NCI-H1105 treated with DMSO at 0.1 percent for 48 hours (cell line): Measurements from ENCODE around the gene UBE3D.

Experiments used
- DNase-seq: peaks from one replicate; lab custom pipeline; 2025; lab: John Stamatoyannopoulos, UW

The UBE3D gene, protein sequence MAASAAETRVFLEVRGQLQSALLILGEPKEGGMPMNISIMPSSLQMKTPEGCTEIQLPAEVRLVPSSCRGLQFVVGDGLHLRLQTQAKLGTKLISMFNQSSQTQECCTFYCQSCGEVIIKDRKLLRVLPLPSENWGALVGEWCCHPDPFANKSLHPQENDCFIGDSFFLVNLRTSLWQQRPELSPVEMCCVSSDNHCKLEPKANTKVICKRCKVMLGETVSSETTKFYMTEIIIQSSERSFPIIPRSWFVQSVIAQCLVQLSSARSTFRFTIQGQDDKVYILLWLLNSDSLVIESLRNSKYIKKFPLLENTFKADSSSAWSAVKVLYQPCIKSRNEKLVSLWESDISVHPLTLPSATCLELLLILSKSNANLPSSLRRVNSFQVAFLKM

DNA sequence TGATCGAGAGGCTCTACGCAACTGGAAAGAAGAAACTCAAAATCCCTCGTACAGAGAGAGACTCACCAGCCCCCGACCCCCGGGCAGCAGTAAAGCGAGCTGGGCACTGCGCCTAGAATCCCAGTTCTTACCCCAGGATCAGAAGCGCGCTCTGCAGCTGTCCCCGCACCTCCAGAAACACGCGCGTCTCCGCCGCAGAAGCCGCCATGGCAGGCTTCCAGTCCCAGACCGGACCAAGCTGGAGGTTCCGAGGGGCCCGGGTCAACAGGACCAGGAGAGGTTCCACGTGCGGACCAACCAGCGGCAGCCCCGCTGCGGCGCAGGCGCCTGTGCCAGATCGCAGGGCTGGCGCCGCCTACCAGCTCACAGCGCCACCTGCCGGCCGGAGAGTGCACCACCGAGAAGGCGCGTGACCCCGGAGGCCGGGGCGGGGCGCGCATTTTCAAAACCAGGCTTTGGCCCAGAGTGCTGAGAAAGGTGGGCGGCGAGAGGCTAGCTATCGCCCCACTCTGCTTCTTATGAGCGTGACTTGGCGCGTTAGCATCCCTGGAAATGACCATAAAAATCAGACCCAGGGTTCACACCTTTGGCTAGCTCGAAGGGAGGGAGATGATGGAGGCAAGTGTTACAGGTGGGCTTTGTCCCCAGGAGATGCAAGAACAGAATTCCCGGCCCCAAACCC is at the start of gene UBE3D:
Gene UBE3D (minus strand): TSS at position 331 of the 682 bp plus-strand sequence. CDS start 123 bp downstream, at position 208.
- DNase-seq = peak; percentile 75

- DNase-seq = no peak
Observed at GRCh38 chr6:83114164-83114563, 48.5 kb upstream of the UBE3D start.

DNA sequence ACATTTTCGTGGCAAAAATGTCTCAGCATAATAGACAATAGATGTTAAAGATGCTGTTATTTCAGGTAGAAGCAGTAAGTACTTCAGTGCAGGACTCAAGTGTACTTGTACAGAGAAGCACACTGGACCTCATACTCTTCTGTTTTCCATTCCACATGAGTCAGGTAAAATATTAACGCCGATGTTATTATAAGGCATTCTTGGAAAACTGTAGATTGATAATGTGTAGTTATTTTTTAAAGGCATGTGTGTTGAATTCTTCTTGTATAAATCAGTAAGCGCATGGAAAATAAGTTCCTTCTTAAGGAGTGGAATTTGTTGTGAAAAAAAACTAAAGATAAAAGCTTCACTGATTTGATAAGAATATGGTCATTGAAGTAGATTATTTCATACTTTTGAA is 47.6 kb upstream of the UBE3D start:
- no peak for DNase-seq

- DNase-seq = no peak
Observed at GRCh38 chr6:83108378-83108777, 42.7 kb upstream of the UBE3D start.

GRCh38 chr6:83098589-83098988 is 32.9 kb upstream of the UBE3D start:
- DNase-seq = no peak

DNA sequence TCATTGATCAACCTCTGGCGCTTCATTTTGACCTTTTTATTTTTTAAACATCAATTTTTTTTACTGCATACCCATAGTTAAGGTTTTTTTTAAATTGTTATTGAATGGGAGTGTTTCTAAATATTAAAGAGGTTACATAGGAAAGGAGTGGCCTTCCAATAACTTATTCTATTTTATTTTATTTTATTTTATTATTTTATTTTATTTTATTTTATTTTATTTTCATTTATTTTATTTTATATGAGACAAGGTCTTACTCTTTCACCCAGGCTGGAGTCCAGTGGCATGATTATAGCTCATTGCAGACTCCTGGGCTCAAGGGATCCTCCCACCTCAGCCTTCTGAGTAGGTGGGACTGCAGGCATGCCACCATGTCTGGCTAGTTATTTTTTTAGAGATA is 32.0 kb upstream of the UBE3D start:
- DNase-seq = no peak

DNA sequence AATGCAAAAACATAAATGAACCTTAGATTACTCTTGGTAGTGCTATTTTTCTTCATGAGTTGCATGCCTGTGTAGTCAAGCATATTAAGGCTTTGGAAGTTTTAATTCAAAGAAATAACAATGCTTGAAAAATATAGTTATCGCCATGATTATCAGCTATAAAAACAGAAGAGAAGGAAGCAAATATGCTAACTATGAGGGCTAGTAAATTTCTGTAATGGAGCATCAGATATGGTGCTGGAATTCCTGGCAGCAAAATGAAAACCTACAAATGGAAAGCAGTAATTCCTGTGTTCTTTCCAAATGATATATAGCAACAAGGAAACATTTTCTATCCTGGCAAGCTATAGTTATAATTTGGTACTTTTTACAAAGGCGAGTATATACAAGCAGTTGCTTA is 31.6 kb upstream of the UBE3D start:
- DNase-seq = no peak

DNA sequence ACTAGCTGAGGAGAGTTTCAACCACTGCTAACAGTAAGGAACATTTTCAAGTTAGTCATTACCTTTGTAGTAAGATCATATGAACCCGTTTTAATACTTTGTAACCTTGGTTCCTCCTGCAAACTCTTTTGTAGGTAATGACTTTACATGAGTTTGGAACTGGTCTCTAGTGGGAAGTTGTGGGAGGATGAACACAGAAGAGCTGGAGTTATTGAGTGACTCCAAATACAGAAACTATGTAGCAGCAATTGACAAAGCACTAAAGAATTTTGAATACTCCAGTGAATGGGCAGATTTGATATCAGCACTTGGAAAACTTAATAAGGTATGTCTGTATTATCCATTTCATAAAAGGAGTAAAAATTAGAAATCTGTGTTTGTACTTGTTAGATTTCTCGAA is 31.1 kb upstream of the UBE3D start:
- no peak for DNase-seq

GRCh38 chr6:83092756-83093399 is 27.2 kb upstream of the UBE3D start:
- DNase-seq = no peak

GRCh38 chr6:83086751-83087150 is 21.1 kb upstream of the UBE3D start:
- DNase-seq = no peak

- DNase-seq = no peak
Observed at GRCh38 chr6:83083476-83083875, 17.8 kb upstream of the UBE3D start.

DNA sequence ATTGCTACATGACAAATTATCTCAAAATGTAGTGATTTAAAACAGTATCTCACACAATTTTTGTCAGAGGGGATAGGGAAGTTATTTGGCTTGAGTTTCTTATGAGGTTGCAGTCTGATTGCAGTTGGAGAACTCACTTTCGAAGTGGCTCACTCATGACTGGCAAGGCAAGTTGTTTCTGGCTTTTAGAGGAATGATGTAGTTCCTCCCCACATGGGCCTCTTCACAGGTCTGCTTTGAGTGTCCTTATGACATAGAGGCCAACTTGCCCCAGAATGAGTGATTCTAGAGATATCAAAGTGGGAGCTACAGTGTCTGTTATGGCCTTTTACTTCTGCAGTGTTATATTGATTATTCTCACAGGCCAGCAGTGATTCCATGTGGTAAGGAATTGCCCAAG is 8.0 kb upstream of the UBE3D start:
- no peak for DNase-seq

DNA sequence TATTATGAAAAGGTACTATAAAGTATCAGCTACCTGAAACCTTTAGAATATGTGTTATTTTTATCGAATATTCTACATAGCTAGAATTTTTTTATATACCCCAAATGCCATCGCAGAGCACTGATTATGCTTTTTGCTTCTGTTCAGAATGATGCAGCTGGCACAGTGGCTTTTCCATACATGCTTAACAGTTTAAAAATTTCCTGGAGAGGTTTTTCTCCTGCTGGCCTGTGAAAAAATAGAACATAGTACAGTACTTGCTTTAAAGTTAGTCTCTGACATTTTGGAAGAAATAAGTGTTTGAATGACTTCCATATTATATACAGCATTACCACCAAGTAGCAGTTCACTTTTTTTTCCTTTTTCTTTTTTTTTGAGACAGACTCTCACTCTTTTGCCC is 7.1 kb upstream of the UBE3D start:
- no peak for DNase-seq

DNA sequence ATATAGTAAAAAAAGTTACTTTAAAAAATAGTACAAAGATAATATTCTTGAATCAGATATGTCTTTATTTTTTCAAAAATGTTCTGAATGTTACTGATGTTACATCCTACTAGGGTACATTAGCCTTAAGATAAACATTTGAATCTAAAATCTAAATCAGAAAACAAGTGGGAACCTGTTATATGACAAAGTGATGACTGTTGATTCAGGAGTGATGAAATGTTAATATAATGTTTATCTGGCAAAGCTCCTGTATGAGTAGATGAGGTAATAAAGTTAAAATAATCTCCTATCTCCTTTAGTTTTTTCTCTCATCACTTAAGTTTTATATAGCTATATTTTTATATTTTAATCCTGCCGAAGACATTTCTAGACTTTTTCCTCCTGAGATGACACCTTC is 6.1 kb upstream of the UBE3D start:
- no peak for DNase-seq

DNA sequence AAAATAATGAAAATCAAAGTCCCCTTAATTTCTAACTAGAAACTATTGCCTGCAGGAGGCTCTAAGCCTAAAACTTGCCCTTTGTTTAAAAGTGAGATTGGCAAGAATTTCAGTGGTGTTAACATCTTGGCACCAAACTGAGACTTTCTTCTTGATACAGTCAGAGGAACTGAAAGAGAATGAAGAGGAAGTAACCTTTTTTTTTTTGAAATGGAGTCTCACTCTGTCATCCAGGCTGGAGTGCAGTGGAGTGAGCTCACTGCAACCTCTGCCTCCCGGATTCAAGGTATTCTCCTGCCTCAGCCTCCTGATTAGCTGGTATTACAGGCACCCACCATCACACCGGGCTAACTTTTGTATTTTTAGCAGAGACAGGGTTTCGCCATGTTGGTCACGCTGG is 5.4 kb upstream of the UBE3D start:
- DNase-seq = no peak

GRCh38 chr6:83069633-83070032 is 4.0 kb upstream of the UBE3D start:
- no peak for DNase-seq

DNA sequence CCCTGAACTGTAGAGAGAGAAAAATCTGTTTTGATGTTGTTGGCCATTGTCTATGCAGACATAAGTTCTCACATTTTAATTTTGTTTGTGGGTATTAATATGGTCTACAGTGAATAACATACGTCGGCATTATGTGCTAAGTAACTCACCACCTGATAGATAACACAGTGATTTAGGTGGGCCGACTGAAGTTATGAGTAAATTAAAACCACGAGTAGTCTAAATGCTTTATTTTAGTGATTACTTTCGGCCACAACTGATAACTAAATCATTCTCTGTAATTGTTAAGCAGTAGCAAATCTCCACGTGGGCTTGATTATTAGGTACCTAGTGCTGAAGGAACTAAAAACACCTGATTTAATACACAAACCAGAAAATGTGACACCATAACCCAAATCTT is 3.0 kb upstream of the UBE3D start:
- DNase-seq = no peak

GRCh38 chr6:83067448-83068439 is 2.1 kb upstream of the UBE3D start, which contains the start of gene DOP1A:
Gene DOP1A, plus strand, starts transcription at chr6:83067671. Its CDS starts 29,307 bp downstream, at chr6:83096978.
- DNase-seq = peak; percentile 97

- no peak for DNase-seq
Observed at GRCh38 chr6:83062225-83062624, 3.4 kb downstream of the UBE3D start.

- DNase-seq = no peak
Observed at GRCh38 chr6:83061190-83061589, 4.5 kb downstream of the UBE3D start.

DNA sequence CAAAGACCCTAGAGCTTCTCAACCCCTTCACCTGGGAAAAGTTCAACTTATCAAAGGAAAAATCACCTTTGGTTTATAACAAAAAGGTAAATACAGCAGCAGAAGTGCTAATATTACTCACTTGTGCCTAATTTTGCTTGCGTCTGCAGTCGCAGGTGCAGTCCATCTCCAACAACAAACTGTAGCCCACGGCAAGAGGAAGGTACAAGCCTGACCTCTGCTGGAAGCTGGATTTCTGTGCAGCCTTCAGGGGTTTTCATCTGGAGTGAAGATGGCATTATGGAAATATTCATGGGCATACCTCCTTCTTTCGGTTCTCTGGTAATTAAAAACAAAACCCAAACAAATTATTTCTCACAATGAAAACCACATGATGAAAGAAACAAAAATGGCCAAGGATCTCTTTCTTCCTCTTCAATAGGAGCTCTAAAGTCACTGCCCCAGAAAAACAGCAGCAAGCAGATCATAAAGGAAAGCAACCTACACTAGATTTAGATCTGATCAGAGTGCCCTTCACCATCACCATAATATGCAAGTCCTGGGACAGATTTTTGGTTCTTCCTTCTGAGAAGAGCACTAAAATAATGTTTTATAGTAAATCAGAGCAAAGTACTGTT is 7.8 kb downstream of the UBE3D start:
- DNase-seq = peak; percentile 78
